T-helper 17 cell (primary cell): ENCODE data around the gene CYP11A1. TPM values are rescaled to one million over a fixed set of nuclear protein-coding genes. Genes with fewer than 3 reads are reported as not detected.

Experiments used
- ATAC-seq: fragments of 150-1000 bp; cut with Tn5 transposase; 2 replicates; pipeline ENCODE4 v1.10.0; 2021; ENCODE audit warnings: mild to moderate bottlenecking, moderate library complexity
- DNase-seq, 3 donors: peaks; one replicate each; pipeline versions ENCODE4 v3.0.0 to v3.0.0-alpha.2; 2020 to 2021
- H3K9me3 ChIP-seq: one replicate; pipeline ENCODE4 v1.7.0; 2013; ENCODE audit warnings: low read length, mild to moderate bottlenecking; ENCODE audit not compliant: control insufficient read depth, poor library complexity, severe bottlenecking
- H3K27ac Mint-ChIP-seq: one replicate; pipeline ENCODE4 v1.8.0; 2022; ENCODE audit warnings: mild to moderate bottlenecking, moderate library complexity, mixed read lengths
- H3K27me3 Mint-ChIP-seq: one replicate; pipeline ENCODE4 v1.8.0; 2022; ENCODE audit warnings: mixed read lengths
- H3K36me3 Mint-ChIP-seq: one replicate; pipeline ENCODE4 v1.8.0; 2022; ENCODE audit warnings: low read depth, mixed read lengths
- H3K4me1 Mint-ChIP-seq: one replicate; pipeline ENCODE4 v1.8.0; 2022; ENCODE audit warnings: mild to moderate bottlenecking, mixed read lengths
- H3K4me3 Mint-ChIP-seq: one replicate; pipeline ENCODE4 v1.8.0; 2022; ENCODE audit warnings: mild to moderate bottlenecking, moderate library complexity, mixed read lengths
- total RNA-seq, 4 donors: library from RNA in 2 of 4; stranded (reverse) in 2 of 4; gene quantifications; one replicate each; pipeline ENCODE4 v1.2.3 and lab custom pipeline; 2022 to 2026

Gene CYP11A1
- total RNA-seq, 2 donors from 2014 or later, result not detected

GRCh38 chr15:74335396-74335795, 32.0 kb downstream of the CYP11A1 start:
- DNase-seq, result no peak
- Mint-ChIP-seq H3K4me1 (peaks cover 2% of the 10 kb centered on the region), H3K27ac (no peak overlapping the region), H3K36me3 (no peaks in the 10 kb centered on the region), H3K4me3 (no peak overlapping the region), H3K27me3 (peaks cover 14% of the 10 kb centered on the region)
- H3K9me3 ChIP-seq, result no peaks in the 10 kb centered on the region
- no peak for ATAC-seq

GRCh38 chr15:74334127-74334526, 33.3 kb downstream of the CYP11A1 start:
- no peaks in the 10 kb centered on the region for H3K9me3 ChIP-seq
- peaks cover 2% of the 10 kb centered on the region for H3K4me1 Mint-ChIP-seq
- H3K27ac Mint-ChIP-seq, result no peak overlapping the region
- no peak for ATAC-seq
- H3K27me3 Mint-ChIP-seq, result peaks cover 7% of the 10 kb centered on the region
- no peak for DNase-seq
- no peaks in the 10 kb centered on the region for H3K36me3 Mint-ChIP-seq
- H3K4me3 Mint-ChIP-seq, result no peak overlapping the region

- ATAC-seq, result no peak
- Mint-ChIP-seq H3K4me3 (no peak overlapping the region), H3K27ac (no peak overlapping the region), H3K36me3 (no peaks in the 10 kb centered on the region), H3K27me3 (peaks cover 7% of the 10 kb centered on the region), H3K4me1 (peaks cover 3% of the 10 kb centered on the region)
- H3K9me3 ChIP-seq, result no peaks in the 10 kb centered on the region
- DNase-seq, result no peak
These were observed 33.8 kb downstream of the CYP11A1 start for GRCh38 chr15:74333662-74334061.

GRCh38 chr15:74333093-74333492, 34.4 kb downstream of the CYP11A1 start:
- H3K4me1 Mint-ChIP-seq, result peaks cover 6% of the 10 kb centered on the region
- H3K27ac Mint-ChIP-seq, result no peak overlapping the region
- H3K27me3 Mint-ChIP-seq, result peaks cover 7% of the 10 kb centered on the region
- DNase-seq (no peak), ATAC-seq (no peak)
- no peaks in the 10 kb centered on the region for H3K9me3 ChIP-seq
- H3K36me3 Mint-ChIP-seq, result no peaks in the 10 kb centered on the region
- H3K4me3 Mint-ChIP-seq, result no peak overlapping the region

DNA sequence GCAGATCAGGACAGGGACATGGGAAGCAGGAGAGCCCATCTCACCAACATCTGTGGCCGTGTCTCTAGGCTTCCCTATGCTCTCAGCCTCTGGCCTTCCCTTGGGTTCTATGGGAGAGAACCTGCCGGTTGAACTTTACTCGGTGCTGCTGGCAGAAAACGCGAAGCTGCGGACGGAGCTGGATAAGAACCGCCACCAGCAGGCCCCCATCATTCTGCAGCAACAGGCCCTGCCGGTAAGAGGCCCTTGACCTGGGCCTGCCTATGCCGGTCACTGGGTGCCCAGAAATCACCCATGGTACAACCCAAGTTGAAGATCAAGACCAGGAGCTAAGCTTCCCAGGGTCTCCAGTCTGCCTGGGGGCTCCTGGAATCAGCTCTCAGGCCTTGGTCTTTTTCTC, 34.8 kb downstream of the CYP11A1 start:
- Mint-ChIP-seq H3K27me3 (peaks cover 7% of the 10 kb centered on the region), H3K36me3 (no peaks in the 10 kb centered on the region), H3K4me1 (peaks cover 9% of the 10 kb centered on the region), H3K27ac (no peak overlapping the region), H3K4me3 (no peak overlapping the region)
- DNase-seq (no peak), ATAC-seq (no peak)
- no peaks in the 10 kb centered on the region for H3K9me3 ChIP-seq

DNA sequence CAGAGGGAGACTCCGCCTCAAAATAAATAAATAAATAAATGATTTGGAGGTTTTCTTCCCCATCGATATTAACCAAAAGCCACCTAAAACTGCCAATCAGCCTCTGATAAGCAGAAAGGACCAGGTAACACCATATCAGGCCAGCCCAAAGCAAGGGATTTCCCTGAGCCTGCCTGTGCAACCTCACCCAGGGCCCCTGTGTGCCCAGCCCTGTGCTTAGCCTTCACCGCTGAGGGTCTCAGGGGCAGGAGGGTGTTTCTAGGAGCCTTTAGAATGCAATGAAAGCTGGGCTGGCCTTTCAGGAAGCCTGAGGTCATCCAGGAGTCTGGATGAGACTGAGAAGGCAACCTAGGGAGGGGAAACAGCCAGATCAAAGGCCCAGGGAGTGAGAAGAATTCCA, 35.4 kb downstream of the CYP11A1 start:
- peaks cover 9% of the 10 kb centered on the region for H3K4me1 Mint-ChIP-seq
- peaks cover 7% of the 10 kb centered on the region for H3K27me3 Mint-ChIP-seq
- DNase-seq (no peak), ATAC-seq (no peak)
- H3K9me3 ChIP-seq, result no peaks in the 10 kb centered on the region
- H3K27ac Mint-ChIP-seq, result no peak overlapping the region
- H3K4me3 Mint-ChIP-seq, result no peak overlapping the region
- H3K36me3 Mint-ChIP-seq, result no peaks in the 10 kb centered on the region

- ATAC-seq (no peak), DNase-seq (no peak)
- Mint-ChIP-seq H3K27ac (no peak overlapping the region), H3K36me3 (no peaks in the 10 kb centered on the region), H3K27me3 (no peaks in the 10 kb centered on the region), H3K4me1 (peaks cover 13% of the 10 kb centered on the region), H3K4me3 (no peak overlapping the region)
- no peaks in the 10 kb centered on the region for H3K9me3 ChIP-seq
These were observed 36.5 kb downstream of the CYP11A1 start for GRCh38 chr15:74330861-74331408.

DNA sequence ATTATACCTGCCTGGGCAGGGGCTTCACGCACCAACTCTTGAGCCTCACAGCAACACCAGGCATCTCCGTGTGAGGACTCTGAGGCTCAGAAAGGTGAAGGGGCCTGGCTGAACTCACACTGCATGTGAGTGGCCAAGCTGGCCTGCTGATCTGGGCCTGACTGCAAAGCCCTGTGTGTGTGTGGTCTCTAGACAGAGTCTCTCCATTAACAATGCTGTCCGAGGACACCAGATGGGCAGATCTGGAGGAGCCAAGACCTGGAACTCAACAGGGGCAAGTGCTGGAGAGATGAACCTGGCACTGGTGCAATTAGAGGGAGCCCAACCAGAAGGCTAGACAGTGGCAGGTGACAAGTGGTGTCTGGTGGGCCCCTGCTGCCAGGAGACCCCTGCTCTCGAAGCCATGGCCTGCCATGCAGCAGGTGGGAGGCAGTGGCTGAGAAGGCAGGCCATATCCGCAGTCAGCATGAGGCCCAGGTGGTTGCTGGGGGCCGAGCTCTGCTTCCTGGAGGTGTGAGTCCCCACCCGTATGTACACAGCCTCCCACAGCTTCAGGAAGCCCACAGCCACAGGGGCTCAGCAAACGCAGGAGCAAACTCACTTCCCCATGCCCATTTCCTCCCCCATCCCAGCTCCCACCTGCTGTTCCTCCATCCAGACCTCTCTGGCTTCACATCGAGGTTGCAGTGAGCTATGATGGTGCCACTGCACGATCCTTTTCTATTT, 39.0 kb downstream of the CYP11A1 start:
- ATAC-seq (no peak), DNase-seq (no peak)
- peaks cover 15% of the 10 kb centered on the region for H3K4me1 Mint-ChIP-seq
- no peak overlapping the region for H3K27ac Mint-ChIP-seq
- H3K27me3 Mint-ChIP-seq, result peaks cover 17% of the 10 kb centered on the region
- H3K4me3 Mint-ChIP-seq, result no peak overlapping the region
- no peaks in the 10 kb centered on the region for H3K9me3 ChIP-seq
- peaks cover 4% of the 10 kb centered on the region for H3K36me3 Mint-ChIP-seq

- H3K36me3 Mint-ChIP-seq, result peaks cover 4% of the 10 kb centered on the region
- DNase-seq (no peak), ATAC-seq (no peak)
- H3K27me3 Mint-ChIP-seq, result peaks cover 17% of the 10 kb centered on the region
- H3K4me1 Mint-ChIP-seq, result peaks cover 15% of the 10 kb centered on the region
- no peaks in the 10 kb centered on the region for H3K9me3 ChIP-seq
- no peak overlapping the region for H3K27ac Mint-ChIP-seq
- no peak overlapping the region for H3K4me3 Mint-ChIP-seq
These were observed 39.7 kb downstream of the CYP11A1 start for GRCh38 chr15:74327756-74328155.

- Mint-ChIP-seq H3K27ac (no peak overlapping the region), H3K36me3 (peaks cover 4% of the 10 kb centered on the region), H3K4me3 (no peak overlapping the region), H3K27me3 (peaks cover 17% of the 10 kb centered on the region), H3K4me1 (peaks cover 15% of the 10 kb centered on the region)
- DNase-seq (no peak), ATAC-seq (no peak)
- no peaks in the 10 kb centered on the region for H3K9me3 ChIP-seq
These were observed 40.7 kb downstream of the CYP11A1 start for GRCh38 chr15:74326746-74327145.

- Mint-ChIP-seq H3K36me3 (peaks cover 4% of the 10 kb centered on the region), H3K4me1 (peaks cover 15% of the 10 kb centered on the region), H3K27me3 (peaks cover 17% of the 10 kb centered on the region), H3K4me3 (no peak overlapping the region), H3K27ac (no peak overlapping the region)
- no peaks in the 10 kb centered on the region for H3K9me3 ChIP-seq
- ATAC-seq (no peak), DNase-seq (no peak)
These were observed 42.7 kb downstream of the CYP11A1 start for GRCh38 chr15:74324714-74325113.

GRCh38 chr15:74322558-74323180, 44.8 kb downstream of the CYP11A1 start:
- Mint-ChIP-seq H3K36me3 (peaks cover 4% of the 10 kb centered on the region), H3K4me3 (no peak overlapping the region), H3K27ac (no peak overlapping the region), H3K4me1 (peaks cover 9% of the 10 kb centered on the region), H3K27me3 (peaks cover 17% of the 10 kb centered on the region)
- peak; percentile 17 to 34 (median 22) for DNase-seq
- peak; percentile 79 for ATAC-seq
- no peaks in the 10 kb centered on the region for H3K9me3 ChIP-seq

- H3K27ac Mint-ChIP-seq, result no peak overlapping the region
- no peak overlapping the region for H3K4me3 Mint-ChIP-seq
- no peaks in the 10 kb centered on the region for H3K9me3 ChIP-seq
- peaks cover 4% of the 10 kb centered on the region for H3K36me3 Mint-ChIP-seq
- no peak for DNase-seq
- peaks cover 7% of the 10 kb centered on the region for H3K4me1 Mint-ChIP-seq
- H3K27me3 Mint-ChIP-seq, result peaks cover 14% of the 10 kb centered on the region
- no peak for ATAC-seq
These were observed 46.8 kb downstream of the CYP11A1 start for GRCh38 chr15:74320352-74321247.
